GM18867 (cell line): Measurements from ENCODE around the gene DMXL1.
A peak's percentile ranks its signal among the peaks of the same experiment; 100 is the strongest.
"Not testable (repeated sequence)": the region's sequence is repeated elsewhere in the genome, so short reads cannot be mapped to it uniquely, and the experiment has no call there.

Source experiments
- ATAC-seq: cut with Tn5 transposase; IDR thresholded peaks from one replicate; pipeline ENCODE4 v1.9.1; 2021; ENCODE audit warnings: mild to moderate bottlenecking, moderate library complexity; ENCODE audit not compliant: unreplicated experiment

DMXL1 gene

GRCh38 chr5:119191944-119192343, 121.1 kb downstream of the DMXL1 start:
- no peak for ATAC-seq

- ATAC-seq = no peak
Measured at GRCh38 chr5:119200795-119201194, 129.9 kb downstream of the DMXL1 start.

GRCh38 chr5:119207105-119207504, 136.2 kb downstream of the DMXL1 start:
- ATAC-seq = no peak

DNA sequence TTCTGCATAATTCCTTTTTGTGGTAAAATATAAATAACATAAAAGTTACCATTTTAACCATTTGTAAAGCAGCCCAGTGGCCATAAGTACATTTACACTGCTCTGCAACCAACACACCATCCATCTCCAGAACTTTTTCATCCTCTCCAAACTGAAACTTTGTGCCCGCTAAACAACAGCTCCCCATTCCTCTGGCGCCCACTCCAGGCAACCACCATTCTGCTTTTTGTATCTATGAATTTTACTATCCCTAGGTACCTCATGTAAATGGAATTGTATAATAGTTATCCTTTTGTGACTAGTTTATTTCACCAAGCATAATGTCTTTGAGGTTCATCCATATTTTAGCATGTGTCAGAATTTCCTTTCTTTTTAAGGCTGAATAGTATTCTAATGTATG, 141.1 kb downstream of the DMXL1 start:
- no peak for ATAC-seq

GRCh38 chr5:119212676-119213075, 141.8 kb downstream of the DMXL1 start:
- no peak for ATAC-seq

DNA sequence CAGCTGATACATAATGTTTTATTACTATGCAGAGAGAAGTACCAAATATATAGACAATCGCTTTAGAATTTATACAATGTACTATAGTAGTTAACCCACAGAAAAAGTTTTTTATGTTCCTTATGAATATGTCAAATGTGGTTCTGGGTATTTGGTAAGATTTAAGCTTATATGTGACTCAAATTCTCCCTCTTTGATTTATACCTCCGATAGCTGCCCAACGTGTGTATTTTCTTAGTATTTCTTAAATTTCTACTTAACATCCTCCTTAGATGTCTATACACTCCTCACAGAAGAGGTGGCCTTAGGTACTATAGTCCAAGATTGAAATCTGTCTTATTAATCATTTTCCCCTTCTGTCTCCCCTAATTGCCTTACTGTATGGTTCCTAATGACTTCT, 146.3 kb downstream of the DMXL1 start:
- no peak for ATAC-seq

DNA sequence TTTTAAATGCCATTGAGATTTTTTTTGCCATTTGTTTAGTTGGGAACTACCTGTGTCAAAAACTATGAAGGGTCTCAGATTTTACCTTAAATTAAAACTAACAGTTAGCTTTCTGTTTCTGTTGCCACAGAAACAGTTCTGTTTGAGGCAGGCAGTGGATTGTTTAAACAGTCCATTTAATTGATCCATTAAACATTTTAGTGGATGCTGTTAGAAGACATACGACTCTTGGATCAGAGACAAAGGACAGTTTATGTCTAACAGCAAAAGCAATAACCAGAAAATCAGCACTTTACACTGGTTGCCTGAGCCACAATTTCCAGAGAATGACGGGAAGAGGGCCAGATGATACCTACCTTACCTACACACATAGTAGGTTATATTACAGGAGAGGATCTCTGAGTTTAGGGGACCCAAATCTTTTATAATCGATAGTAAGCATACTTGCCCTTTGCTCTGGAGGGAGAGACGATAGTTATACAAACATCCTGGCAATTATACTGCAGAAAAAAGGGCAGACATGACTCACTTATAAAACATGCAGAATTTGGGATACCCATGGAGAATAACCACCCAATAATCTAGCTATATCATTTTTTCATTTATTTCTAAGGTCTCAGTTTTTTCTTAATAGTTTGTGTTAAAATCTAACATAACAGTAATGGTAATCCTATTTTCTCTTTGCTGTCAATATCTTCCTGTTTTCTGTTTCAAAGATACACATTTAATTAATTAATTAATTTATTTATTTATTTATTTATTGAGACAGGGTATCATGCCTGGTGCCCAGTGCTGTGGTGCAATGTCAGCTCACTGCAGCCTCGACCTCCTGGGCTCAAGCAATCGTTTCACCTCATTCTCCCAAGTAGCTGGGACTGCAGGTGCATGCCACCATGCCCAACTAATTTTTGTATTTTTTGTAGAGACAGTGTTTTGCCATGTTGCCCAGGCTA, 148.2 kb downstream of the DMXL1 start:
- ATAC-seq = no peak

DNA sequence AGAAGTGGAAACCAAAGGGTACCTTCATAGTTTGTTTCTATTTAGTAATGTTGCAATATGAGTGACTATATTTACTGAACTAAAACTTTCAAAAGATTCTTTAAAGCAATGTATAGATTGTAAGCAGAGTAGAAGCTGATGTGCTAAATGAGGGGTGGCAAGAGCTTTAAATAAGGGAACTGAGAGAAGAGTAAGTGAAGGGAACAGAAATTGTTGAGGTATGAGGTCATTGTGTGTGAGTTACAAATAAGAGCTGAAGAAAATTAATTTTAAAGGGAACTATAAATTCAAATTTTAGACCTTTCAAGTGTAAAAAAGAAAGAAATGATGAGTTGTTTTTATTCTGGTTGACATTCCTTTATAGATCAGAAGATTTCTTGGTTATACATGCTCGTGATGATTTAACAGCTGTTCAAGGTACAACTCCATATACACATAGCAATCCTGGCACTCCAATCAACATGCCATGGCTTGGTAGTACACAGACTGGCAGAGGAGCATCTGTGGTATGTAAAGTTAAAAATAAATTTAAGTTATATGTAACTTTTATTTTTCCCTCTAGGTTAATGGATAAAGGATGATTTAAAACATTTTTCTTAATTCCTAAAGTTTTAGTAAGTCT, 149.8 kb downstream of the DMXL1 start:
- ATAC-seq = peak; percentile 92

DNA sequence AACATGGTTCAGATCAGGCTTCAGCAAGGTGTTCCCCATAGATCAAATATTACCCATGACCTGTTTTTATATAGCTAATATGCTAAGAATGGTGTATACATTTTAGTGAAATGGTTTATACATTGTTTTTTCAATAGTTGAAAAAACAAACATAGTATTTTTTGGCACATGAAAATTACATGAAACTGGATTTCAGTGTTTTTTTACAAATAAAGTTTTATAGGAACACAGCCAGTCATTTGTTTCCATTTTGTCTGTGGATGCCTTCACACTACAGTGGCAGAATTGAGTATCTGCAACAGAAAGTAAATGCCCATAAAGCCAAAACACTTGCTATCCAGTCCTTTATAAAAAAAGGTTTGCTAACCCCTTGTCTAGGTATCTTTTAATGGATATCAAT, 150.4 kb downstream of the DMXL1 start:
- no peak for ATAC-seq

DNA sequence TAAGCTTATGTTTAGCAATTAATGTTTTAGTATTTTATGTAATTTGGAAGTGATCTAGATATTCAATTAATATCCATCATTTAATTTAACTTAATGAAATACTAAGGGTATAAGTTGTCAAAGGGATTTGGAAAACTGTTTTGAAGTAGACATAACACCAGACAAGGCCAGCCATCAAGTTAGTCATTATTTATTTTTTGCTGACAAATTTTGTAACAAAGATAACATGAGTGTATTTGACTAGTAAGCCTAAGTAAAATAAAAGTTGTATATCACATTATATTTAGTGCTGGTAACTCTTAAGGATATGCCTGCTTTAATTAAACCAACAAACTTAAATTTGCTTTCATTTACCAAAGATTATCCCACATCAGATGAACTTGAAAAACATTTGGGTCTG, 159.1 kb downstream of the DMXL1 start:
- ATAC-seq = no peak

DNA sequence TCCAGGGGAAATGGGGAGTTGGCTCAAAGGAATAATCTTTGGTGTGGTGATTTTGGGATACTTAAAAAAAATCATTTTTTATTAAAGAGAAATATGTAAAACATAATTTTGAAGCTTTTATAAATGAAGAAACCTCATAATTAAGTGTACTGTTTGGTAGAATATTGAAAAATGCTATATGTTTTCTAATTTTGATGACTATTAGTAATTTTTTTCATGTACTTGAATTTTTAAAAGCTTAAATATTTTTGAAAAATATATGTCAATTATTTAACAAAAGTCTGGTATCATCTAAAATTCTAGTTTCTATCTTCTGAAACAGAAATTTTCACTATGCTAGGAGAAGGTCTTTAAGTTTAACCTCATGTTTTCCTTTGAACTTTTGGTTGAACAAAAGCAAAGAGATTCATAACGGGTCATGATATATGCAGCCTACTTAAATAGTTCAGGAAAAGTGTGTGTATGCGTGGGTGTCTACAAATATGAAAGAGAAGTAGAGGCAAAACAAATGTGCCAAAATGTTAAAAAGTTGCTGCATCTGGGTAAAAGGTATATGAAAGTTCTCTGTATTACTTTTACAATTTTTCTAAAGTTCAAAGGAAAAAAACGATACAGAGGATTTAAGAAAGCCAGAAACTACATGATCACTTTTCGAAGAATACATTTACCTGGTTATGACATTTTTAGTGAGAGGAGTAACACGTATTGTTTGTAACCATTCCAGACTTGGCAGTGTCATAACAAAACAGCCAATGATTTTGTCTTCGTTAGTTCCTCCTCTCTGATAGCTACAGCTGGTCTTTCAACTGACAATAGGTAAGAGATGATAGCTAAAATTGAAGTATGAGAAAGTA, 167.6 kb downstream of the DMXL1 start:
- no peak for ATAC-seq

- ATAC-seq = no peak
Measured at GRCh38 chr5:119239119-119239417, 168.2 kb downstream of the DMXL1 start.

- not testable (repeated sequence) for ATAC-seq
Measured at GRCh38 chr5:119239826-119240225, 168.9 kb downstream of the DMXL1 start.

DNA sequence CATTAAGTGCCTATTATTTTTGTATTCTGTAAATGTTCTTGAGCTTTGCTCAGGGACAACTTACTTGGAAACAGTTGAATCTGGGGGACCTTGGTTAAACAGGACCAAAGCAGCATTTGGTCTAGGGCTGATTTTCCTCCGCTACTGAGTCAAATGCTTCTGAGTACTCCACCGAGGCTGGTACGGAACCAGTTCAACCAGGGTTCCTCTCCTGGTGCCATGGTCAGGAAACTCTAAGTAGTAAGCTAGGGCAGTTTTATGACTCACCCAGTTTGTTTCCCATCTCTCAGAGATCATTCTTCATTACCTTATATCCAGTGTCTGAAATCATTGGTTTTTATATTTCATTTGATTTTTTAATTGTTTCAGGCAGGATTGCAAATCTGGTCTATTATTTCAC, 173.0 kb downstream of the DMXL1 start:
- no peak for ATAC-seq

DNA sequence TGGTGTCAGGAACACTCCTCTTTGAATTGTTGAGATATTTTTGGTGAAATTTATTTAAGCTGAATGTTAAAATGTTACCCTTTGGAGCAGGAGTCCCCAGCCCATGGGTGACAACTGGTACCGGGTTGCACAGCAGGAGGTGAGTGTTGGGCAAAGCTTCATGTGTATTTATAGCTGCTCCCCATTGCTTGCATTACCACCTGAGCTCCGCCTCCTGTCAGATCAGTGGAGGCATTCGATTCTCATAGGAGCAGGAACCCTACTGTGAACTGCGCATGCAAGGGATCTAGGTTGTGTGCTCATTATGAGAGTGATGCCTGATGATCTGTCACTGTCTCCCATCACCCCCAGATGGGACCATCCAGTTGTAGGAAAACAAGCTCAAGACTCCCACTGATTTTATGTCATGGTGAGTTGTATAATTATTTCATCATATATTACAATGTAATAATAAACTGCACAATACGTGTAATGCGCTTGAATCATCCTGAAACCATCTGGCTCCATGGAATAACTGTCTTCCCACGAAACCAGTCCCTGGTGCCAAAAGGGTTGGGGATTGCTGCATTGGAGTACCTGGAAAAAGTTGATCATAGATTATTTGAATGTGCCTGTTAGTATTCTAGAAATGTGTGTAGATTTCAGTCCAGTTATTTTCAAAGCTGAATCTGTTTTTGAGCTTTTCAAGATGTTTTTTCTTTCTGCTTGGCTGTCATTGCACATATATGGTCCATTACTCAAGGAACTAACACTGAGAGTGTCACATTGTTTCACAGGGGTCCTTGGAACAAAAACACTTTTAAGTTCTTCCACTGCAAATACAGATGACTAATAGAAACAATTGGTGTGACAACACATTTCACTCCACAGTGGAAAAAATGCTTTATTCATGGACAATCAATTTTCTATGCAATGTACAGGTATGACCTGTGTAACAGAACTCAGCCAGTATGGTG, 180.3 kb downstream of the DMXL1 start:
- ATAC-seq = no peak

DNA sequence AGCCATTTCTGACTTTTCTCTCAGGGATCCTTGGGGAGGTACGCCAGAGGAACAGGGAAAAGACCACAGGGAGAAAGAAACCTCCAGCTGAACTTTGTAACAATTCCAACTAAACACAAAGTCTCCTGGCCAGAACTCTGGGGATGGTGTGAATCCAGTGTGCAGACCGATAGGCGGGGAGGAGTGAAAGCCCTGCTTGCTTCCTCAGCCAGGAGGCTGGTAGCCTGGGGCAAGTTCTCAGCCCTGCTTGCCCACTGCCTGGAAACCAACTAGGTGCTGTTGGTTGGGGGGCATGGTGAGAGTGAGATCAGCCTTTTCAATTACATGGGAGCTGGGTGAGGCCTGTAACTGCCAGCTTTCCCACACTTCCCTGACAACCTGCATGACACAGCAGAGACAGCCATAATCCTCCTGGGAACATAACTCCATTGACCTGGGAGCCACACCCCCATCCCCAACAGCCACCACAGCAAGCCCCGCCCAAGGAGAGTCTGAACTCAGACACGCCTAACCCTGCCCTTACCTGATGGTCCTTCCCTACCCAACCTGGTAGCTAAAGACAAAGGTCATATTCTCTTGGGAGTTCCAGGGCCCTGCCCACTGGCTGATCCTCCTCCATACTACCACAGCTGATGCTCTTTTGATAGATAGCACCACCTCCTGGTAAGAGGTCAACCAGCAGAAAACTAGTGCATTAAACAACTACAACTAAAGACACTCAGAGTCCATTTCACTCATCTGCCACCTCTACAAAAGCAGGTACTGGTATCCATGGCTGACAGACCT, 184.9 kb downstream of the DMXL1 start:
- ATAC-seq = no peak

DNA sequence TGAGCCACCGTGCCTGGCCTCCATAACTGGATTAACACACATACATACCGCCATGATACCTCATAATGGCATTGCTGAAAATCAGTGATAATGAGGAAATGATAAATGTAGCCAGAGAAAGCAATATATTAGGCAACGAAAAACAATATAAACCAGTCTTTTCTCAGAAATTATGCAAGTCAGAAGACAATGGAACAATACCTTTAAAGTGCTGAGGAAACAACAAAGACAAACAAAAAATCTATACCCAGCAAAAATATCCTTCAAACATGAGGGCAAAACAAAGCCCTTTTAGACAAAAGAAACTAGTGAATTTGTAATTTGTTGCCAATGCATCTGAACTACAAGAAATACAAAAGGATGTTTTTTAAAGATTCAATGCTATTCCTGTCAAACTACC, 186.7 kb downstream of the DMXL1 start:
- no peak for ATAC-seq

DNA sequence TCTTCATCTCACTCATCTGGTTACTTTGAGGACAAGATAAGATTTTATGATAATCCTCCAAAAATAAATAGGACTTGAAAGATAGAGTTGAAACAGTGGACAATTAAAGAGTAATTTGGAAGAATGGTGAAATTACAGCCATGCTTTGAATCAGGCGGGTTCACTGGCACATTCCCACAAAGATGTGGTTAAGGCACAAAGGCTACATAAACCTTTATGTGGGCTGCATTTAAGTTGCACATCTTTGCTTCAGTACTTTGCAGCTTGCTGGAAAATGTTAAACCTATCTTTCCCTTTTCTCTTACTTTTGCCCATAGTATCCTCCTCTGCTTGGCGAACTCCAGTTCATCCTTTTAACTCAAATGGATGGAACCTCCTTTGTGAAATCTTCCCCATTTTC, 192.8 kb downstream of the DMXL1 start:
- no peak for ATAC-seq

- no peak for ATAC-seq
Measured at GRCh38 chr5:119264186-119264585, 193.3 kb downstream of the DMXL1 start.

DNA sequence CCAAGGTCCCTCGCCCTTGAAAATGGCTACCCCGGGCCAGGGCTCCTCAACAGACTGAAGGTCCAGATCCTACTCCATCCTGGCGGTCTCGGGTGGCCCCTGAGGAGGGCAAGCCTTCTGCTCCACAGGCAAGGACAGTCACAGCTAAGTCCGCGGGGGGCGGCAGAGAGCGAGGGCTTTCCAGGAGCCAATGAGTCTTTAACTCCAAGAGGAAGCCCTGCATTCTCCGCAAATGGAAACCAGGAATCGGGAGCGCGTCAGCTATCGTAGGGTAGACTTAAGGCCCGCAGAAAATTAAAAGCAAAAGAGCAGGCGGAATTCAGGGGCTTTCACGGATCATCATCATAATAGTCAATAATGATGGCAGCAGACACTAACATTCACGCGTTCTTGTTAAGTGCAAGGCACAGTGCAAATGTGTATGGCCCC, 197.1 kb downstream of the DMXL1 start:
- peak; percentile 59 for ATAC-seq
